NAMALWA (cell line): ENCODE data around the gene TIMM8A.
"Not testable (repeated sequence)": the region's sequence is repeated elsewhere in the genome, so short reads cannot be mapped to it uniquely, and the experiment has no call there.

Experiments
- DNase-seq: peaks from one replicate; pipeline ENCODE4 v3.0.0-alpha.2; 2015; ENCODE audit warnings: low spot score

Gene TIMM8A

GRCh38 chrX:101359966-101360365 is 11.4 kb upstream of the TIMM8A start:
- DNase-seq: no peak

DNA sequence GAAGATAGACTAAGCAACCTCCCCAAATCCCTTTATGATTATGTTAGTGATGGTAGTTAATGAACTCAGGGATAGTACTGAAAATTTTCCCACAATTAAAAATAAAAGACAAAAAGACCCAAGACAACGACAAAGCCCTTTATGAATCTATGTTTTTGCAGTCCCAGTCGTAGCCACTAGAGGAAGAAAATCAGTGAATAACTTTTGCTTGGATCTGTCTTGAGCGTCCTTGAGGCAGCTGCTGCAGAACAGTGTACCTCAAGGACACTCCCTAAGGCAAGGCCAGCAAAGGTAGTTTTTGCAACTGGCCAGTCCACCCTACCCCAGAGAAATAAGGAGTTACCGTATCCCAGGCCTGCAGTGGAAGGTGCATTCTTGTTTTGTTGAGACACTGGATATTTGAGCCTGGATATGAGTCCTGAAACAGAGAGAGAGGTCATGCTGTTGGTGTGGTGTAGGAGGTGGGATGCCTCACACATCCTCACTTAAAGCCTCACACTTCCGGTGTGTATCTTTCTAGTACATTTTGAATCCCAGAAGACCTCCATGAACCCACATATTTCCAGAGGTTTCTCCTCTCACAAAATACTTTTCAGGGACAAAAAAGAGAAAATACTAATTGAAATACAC is 8.7 kb upstream of the TIMM8A start:
- DNase-seq: peak; percentile 54

DNA sequence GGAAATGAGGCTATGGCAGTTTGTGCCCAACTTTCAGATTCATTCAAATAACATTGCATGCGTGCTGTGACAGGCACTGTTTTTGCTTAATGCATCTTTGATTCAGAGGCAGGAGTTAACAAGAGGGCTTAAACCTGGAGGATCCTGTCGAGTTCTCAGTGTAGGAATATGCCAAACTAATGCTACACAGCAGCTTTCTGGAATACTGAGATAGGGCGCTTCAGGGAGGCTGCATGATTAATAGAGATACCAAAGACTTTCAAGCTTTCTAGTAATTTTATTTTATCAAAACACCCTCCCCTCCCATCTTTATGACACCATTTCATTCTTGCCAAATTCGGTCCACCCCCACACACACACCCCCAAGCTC is 636 bp upstream of the TIMM8A start:
- DNase-seq: no peak

- DNase-seq: peak; percentile 6
These were observed 587 bp downstream of the TIMM8A start for GRCh38 chrX:101347859-101348451.

- no peak for DNase-seq
These were observed 10.7 kb downstream of the TIMM8A start for GRCh38 chrX:101337776-101338271.

- not testable (repeated sequence) for DNase-seq
These were observed 14.2 kb downstream of the TIMM8A start for GRCh38 chrX:101334310-101334709.

- DNase-seq: not testable (repeated sequence)
These were observed 21.9 kb downstream of the TIMM8A start for GRCh38 chrX:101326600-101326999.

GRCh38 chrX:101303790-101304189 is 44.8 kb downstream of the TIMM8A start:
- no peak for DNase-seq
